ENCODE results near the gene WDR37. TPM values are rescaled to one million over a fixed set of nuclear protein-coding genes. Genes with fewer than 3 reads are reported as not detected.
A peak's percentile ranks its signal among the peaks of the same experiment; 100 is the strongest.

Gene WDR37
- total and polyA plus RNA-seq, 10 of the 15 experiments (the other 5 are each of a cell fraction or from before 2014, with no cell fraction given): 1.9 to 11.1 (median 7.1) TPM

DNA sequence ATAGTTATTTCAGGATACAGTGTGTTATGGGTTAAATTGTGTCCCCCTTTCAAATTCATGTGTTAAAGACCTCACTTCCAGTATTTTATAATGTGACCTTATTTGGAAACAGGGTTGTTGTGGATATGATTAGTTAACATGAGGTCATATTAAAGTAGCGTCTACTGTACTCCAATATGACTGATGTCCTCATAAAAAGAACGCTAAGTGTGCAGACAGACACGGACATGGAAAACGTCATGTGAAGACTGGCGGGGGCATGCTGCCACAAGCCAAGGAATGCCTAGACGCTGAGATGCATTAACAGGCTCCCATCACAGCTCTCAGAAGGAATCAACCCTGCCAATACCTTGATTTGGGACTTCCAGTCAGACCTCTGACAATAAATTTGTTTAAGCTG is 1.5 kb upstream of the WDR37 start:
- SMC1A ChIA-PET (ENCODE audit: uncharacterized antibody, unreplicated experiment): interaction anchor here (1.1 to 1.4 kb wide), 3 partner anchors 13 to 127 kb away, joined by 3 to 4 read pairs (median 4); no protein-coding TSS in a partner anchor
- H3K27me3 ChIP-seq (replicated peaks in 1 of 2; ENCODE audit: control insufficient read depth in 2 of 2, insufficient read depth in 2 of 2, low read length in 1 of 2): no peaks in the 10 kb centered on the region
- CTCF ChIA-PET: no interaction called here
- peaks cover 0 to 16% of the 10 kb centered on the region in 2 experiments; a peak in 2 of 4 replicates for H3K36me3 ChIP-seq (ENCODE audit: control insufficient read depth in 2 of 2, insufficient read depth in 2 of 2, low read length in 1 of 2)
- DNase-seq (ENCODE audit: low read depth, low spot score): no peak
- H3K4me1 ChIP-seq (ENCODE audit: control insufficient read depth, insufficient read depth, low read length): peaks cover 11% of the 10 kb centered on the region
- H3K9me3 ChIP-seq (replicated peaks; ENCODE audit: control insufficient read depth, insufficient read depth, low read length): no peaks in the 10 kb centered on the region
- POLR2A ChIA-PET: interaction anchor here (2.5 kb wide), 1 partner anchor 10 kb away, joined by 9 read pairs; no protein-coding TSS in a partner anchor
- peak overlapping the region; percentile 89 for H3K4me3 ChIP-seq
- H3K27ac ChIP-seq (ENCODE audit: control insufficient read depth, insufficient read depth): no peak overlapping the region
- H2AFZ ChIP-seq (ENCODE audit: control insufficient read depth, low read depth, low read length): no peak overlapping the region
- WGBS (ENCODE audit: insufficient coverage, insufficient replicate concordance, low lambda C conversion rate, missing lambda C conversion rate): 83% methylated on average over 6 of the region's 6 CpGs
- H3K79me2 ChIP-seq (ENCODE audit: control insufficient read depth, insufficient read depth, low read length): peaks cover 94% of the 10 kb centered on the region
- H3K4me2 ChIP-seq (ENCODE audit: control insufficient read depth, insufficient read depth): peak overlapping the region; percentile 77
- no TSS peak for BruUV-seq (replicated peaks)
- no peak overlapping the region for H3K9ac ChIP-seq (ENCODE audit: control insufficient read depth, insufficient read depth, low read length)
- RAD21 ChIA-PET (ENCODE audit: unreplicated experiment): interaction anchor here (1.1 kb wide), 1 partner anchor 126 kb away, joined by 3 read pairs; no protein-coding TSS in a partner anchor
- in situ Hi-C loops (cut with MboI): no loop called here
- FAIRE-seq: no peak
- H4K20me1 ChIP-seq (ENCODE audit: control insufficient read depth, insufficient read depth): no peaks in the 10 kb centered on the region
- intact Hi-C loops (cut with micrococcal nuclease; ENCODE audit: unreplicated experiment): no loop called here
- TF ChIP-seq TAF1 (IDR thresholded peaks at IDR 0.05; ENCODE audit: borderline replicate concordance, low read depth, low read length) (no peak), RCOR1 (conservative IDR thresholded peaks at IDR 0.05; ENCODE audit: low read depth, low read length) (no peak), RFX5 (IDR thresholded peaks at IDR 0.05; ENCODE audit: low read depth, low read length) (no peak), NR2C2 (IDR thresholded peaks at IDR 0.05; ENCODE audit: borderline replicate concordance, control insufficient read depth, insufficient read length, low read depth) (no peak), MTA2 (IDR thresholded peaks at IDR 0.05; ENCODE audit: low read depth) (no peak), CBFB (IDR thresholded peaks at IDR 0.05; ENCODE audit: low read depth) (no peak), BRCA1 (IDR thresholded peaks at IDR 0.05; ENCODE audit: low read depth, low read length) (no peak), IKZF2 (IDR thresholded peaks at IDR 0.05) (no peak), POLR2A (IDR thresholded peaks at IDR 0.05; ENCODE audit: low read depth, low read length) (no peak), SPI1 (IDR thresholded peaks at IDR 0.05; ENCODE audit: borderline replicate concordance, insufficient read depth, low read depth, low read length) (no peak), SMAD1 (IDR thresholded peaks at IDR 0.05; ENCODE audit: low read depth, partially characterized antibody) (no peak), WRNIP1 (IDR thresholded peaks at IDR 0.05; ENCODE audit: borderline replicate concordance, low read depth, low read length) (no peak), ESRRA (IDR thresholded peaks at IDR 0.05; ENCODE audit: low read length) (no peak), NFIC (IDR thresholded peaks at IDR 0.05; ENCODE audit: low read depth, low read length) (no peak), KAT2A (conservative IDR thresholded peaks at IDR 0.05; ENCODE audit: control insufficient read depth, low read depth, low read length) (no peak), ATF7 (IDR thresholded peaks at IDR 0.05; ENCODE audit: low read depth) (no peak), POU2F2 (IDR thresholded peaks at IDR 0.05; ENCODE audit: borderline replicate concordance, low read depth, low read length) (no peak)
- TF ChIP-seq, protein P1, sequence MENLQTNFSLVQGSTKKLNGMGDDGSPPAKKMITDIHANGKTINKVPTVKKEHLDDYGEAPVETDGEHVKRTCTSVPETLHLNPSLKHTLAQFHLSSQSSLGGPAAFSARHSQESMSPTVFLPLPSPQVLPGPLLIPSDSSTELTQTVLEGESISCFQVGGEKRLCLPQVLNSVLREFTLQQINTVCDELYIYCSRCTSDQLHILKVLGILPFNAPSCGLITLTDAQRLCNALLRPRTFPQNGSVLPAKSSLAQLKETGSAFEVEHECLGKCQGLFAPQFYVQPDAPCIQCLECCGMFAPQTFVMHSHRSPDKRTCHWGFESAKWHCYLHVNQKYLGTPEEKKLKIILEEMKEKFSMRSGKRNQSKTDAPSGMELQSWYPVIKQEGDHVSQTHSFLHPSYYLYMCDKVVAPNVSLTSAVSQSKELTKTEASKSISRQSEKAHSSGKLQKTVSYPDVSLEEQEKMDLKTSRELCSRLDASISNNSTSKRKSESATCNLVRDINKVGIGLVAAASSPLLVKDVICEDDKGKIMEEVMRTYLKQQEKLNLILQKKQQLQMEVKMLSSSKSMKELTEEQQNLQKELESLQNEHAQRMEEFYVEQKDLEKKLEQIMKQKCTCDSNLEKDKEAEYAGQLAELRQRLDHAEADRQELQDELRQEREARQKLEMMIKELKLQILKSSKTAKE (IDR thresholded peaks at IDR 0.05; ENCODE audit: low read depth, poor library complexity, severe bottlenecking): no peak
- ATAC-seq: no peak

All from GM12878 (cell line).